Skin epidermis (tissue), 12 donors: ENCODE measurements around the gene DPP10.
A peak's percentile ranks its signal among the peaks of the same experiment; 100 is the strongest.

Experiments
- H3K27ac ChIP-seq, 21 experiments: fragments of 200-600 bp; sonication (generic) in 11 of 21; one replicate each; pipeline ENCODE4 v1.5.0; 2020; ENCODE audit warnings: mild to moderate bottlenecking in 3 of 21, inconsistent platforms in 2 of 21, moderate library complexity in 2 of 21
- H3K4me3 ChIP-seq, 7 experiments: fragments of 200-600 bp; sonication (generic) in 2 of 7; one replicate each; pipeline ENCODE4 v1.5.0; 2020; ENCODE audit warnings: inconsistent platforms in 2 of 7, mild to moderate bottlenecking in 2 of 7, moderate library complexity in 1 of 7

Gene DPP10

GRCh38 chr2:114577657-114578056 lies 135.2 kb downstream of the DPP10 start:
- H3K4me3 ChIP-seq, result no peak overlapping the region

GRCh38 chr2:114579542-114579941 lies 137.1 kb downstream of the DPP10 start:
- no peak overlapping the region for H3K4me3 ChIP-seq
- H3K27ac ChIP-seq, result no peak overlapping the region

More at GRCh38 chr2:114577657-114578056, 135.2 kb downstream of the DPP10 start:
- H3K27ac ChIP-seq, result no peak overlapping the region

- Histone ChIP-seq H3K4me3 (no peak overlapping the region), H3K27ac (no peak overlapping the region)
Observed at GRCh38 chr2:114580691-114581090, 138.2 kb downstream of the DPP10 start.

- no peak overlapping the region for H3K4me3 ChIP-seq
- no peak overlapping the region for H3K27ac ChIP-seq
Observed at GRCh38 chr2:114598329-114598728, 155.9 kb downstream of the DPP10 start.

- Histone ChIP-seq H3K4me3 (no peak overlapping the region), H3K27ac (no peak overlapping the region)
Observed at GRCh38 chr2:114609203-114609602, 166.8 kb downstream of the DPP10 start.

GRCh38 chr2:114609801-114610200 lies 167.4 kb downstream of the DPP10 start:
- H3K27ac ChIP-seq, result no peak overlapping the region
- no peak overlapping the region for H3K4me3 ChIP-seq

- Histone ChIP-seq H3K27ac (peak overlapping the region in 1 of 21 experiments; percentile 20), H3K4me3 (no peak overlapping the region)
Observed at GRCh38 chr2:114610677-114611076, 168.2 kb downstream of the DPP10 start.

- no peak overlapping the region for H3K4me3 ChIP-seq
- H3K27ac ChIP-seq, result no peak overlapping the region
Observed at GRCh38 chr2:114614592-114614991, 172.2 kb downstream of the DPP10 start.

GRCh38 chr2:114628481-114628880 lies 186.0 kb downstream of the DPP10 start:
- H3K4me3 ChIP-seq, result no peak overlapping the region
- no peak overlapping the region for H3K27ac ChIP-seq

- no peak overlapping the region for H3K4me3 ChIP-seq
- no peak overlapping the region for H3K27ac ChIP-seq
Observed at GRCh38 chr2:114631146-114631545, 188.7 kb downstream of the DPP10 start.

- H3K4me3 ChIP-seq, result no peak overlapping the region
- no peak overlapping the region for H3K27ac ChIP-seq
Observed at GRCh38 chr2:114642166-114642770, 199.8 kb downstream of the DPP10 start.

- Histone ChIP-seq H3K4me3 (no peak overlapping the region), H3K27ac (no peak overlapping the region)
Observed at GRCh38 chr2:114642988-114643553, 200.6 kb downstream of the DPP10 start.

GRCh38 chr2:114651933-114652332 lies 209.5 kb downstream of the DPP10 start:
- Histone ChIP-seq H3K4me3 (no peak overlapping the region), H3K27ac (no peak overlapping the region)

- H3K4me3 ChIP-seq, result no peak overlapping the region
- H3K27ac ChIP-seq, result no peak overlapping the region
Observed at GRCh38 chr2:114659880-114660279, 217.4 kb downstream of the DPP10 start.

GRCh38 chr2:114661971-114662939 lies 219.8 kb downstream of the DPP10 start:
- Histone ChIP-seq H3K27ac (peak overlapping the region in 2 of 21 experiments; percentile 14 to 29), H3K4me3 (peak overlapping the region; percentile 34 to 43 (median 36))

GRCh38 chr2:114668415-114668814 lies 226.0 kb downstream of the DPP10 start:
- no peak overlapping the region for H3K27ac ChIP-seq
- no peak overlapping the region for H3K4me3 ChIP-seq

GRCh38 chr2:114683251-114683650 lies 240.8 kb downstream of the DPP10 start:
- Histone ChIP-seq H3K27ac (no peak overlapping the region), H3K4me3 (no peak overlapping the region)

GRCh38 chr2:114684403-114684802 lies 242.0 kb downstream of the DPP10 start:
- H3K27ac ChIP-seq, result no peak overlapping the region
- H3K4me3 ChIP-seq, result no peak overlapping the region

- Histone ChIP-seq H3K27ac (no peak overlapping the region), H3K4me3 (no peak overlapping the region)
Observed at GRCh38 chr2:114685102-114685501, 242.7 kb downstream of the DPP10 start.

- H3K27ac ChIP-seq, result no peak overlapping the region
- H3K4me3 ChIP-seq, result no peak overlapping the region
Observed at GRCh38 chr2:114688241-114688640, 245.8 kb downstream of the DPP10 start.

- Histone ChIP-seq H3K27ac (no peak overlapping the region), H3K4me3 (no peak overlapping the region)
Observed at GRCh38 chr2:114698520-114698919, 256.1 kb downstream of the DPP10 start.
